ENCODE data around the gene ZNF784. TPM values are rescaled to one million over a fixed set of nuclear protein-coding genes. Genes with fewer than 3 reads are reported as not detected.

ZNF784 gene
- total RNA-seq, 1 experiment from 2014 or later, result 3.1 TPM

DNA sequence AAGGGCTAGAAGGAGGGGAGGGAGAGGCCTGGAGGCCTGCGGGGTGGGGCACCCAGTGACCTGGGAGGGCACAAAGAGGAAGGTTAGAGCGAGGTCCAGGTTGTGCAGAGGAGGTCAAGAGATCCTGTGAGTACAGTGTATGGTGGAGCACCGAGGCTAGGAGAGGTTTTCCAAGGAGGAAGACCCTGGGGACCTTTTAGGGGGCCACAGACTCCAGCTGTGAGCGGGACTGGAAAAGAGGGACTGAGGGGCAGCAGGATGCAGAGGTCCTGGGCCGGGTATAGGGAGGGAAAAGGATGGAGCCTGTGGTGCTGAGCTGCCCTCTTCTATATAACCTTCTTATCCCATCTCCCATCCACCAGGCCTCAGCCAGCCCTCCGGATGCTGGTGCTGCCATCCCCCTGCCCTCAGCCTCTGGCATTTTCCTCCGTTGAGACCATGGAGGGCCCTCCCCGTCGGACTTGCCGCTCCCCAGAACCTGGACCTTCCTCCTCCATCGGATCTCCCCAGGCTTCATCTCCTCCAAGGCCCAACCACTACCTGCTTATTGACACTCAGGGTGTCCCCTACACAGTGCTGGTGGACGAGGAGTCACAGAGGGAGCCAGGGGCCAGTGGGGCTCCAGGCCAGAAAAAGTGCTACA lies 19.9 kb upstream of the ZNF784 start:
- H3K4me1 Mint-ChIP-seq (ENCODE audit: insufficient read depth, unreplicated experiment), result peaks cover 18% of the 10 kb centered on the region
- TF ChIP-seq, protein P1, sequence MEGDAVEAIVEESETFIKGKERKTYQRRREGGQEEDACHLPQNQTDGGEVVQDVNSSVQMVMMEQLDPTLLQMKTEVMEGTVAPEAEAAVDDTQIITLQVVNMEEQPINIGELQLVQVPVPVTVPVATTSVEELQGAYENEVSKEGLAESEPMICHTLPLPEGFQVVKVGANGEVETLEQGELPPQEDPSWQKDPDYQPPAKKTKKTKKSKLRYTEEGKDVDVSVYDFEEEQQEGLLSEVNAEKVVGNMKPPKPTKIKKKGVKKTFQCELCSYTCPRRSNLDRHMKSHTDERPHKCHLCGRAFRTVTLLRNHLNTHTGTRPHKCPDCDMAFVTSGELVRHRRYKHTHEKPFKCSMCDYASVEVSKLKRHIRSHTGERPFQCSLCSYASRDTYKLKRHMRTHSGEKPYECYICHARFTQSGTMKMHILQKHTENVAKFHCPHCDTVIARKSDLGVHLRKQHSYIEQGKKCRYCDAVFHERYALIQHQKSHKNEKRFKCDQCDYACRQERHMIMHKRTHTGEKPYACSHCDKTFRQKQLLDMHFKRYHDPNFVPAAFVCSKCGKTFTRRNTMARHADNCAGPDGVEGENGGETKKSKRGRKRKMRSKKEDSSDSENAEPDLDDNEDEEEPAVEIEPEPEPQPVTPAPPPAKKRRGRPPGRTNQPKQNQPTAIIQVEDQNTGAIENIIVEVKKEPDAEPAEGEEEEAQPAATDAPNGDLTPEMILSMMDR (IDR thresholded peaks at IDR 0.05; ENCODE audit: unreplicated experiment), result no peak
- peaks cover 50% of the 10 kb centered on the region for H3K36me3 Mint-ChIP-seq (ENCODE audit: insufficient read depth, unreplicated experiment)
- BruUV-seq (replicated peaks), result no TSS peak
- intact Hi-C loops (cut with micrococcal nuclease), result no loop called here
- peak overlapping the region; percentile 94 for H3K27ac Mint-ChIP-seq (ENCODE audit: low read depth, unreplicated experiment)
- peak overlapping the region; percentile 82 for H3K4me3 Mint-ChIP-seq (ENCODE audit: unreplicated experiment)
- CTCF ChIA-PET, result interaction anchor here (0.7 to 3.6 kb wide), 5 partner anchors 9 to 14 kb away, joined by 3 to 25 read pairs (median 4); no protein-coding TSS in a partner anchor
- H3K9me3 Mint-ChIP-seq (ENCODE audit: unreplicated experiment), result no peaks in the 10 kb centered on the region
- POLR2A ChIA-PET, result interaction anchor here (1.0 to 3.0 kb wide), 3 partner anchors 10 to 45 kb away, joined by 4 to 15 read pairs (median 6); partner anchors contain the start of gene FIZ1
- H3K27me3 Mint-ChIP-seq (ENCODE audit: insufficient read depth, unreplicated experiment), result no peaks in the 10 kb centered on the region
- DNase-seq (ENCODE audit: unreplicated experiment), result no peak

DNA sequence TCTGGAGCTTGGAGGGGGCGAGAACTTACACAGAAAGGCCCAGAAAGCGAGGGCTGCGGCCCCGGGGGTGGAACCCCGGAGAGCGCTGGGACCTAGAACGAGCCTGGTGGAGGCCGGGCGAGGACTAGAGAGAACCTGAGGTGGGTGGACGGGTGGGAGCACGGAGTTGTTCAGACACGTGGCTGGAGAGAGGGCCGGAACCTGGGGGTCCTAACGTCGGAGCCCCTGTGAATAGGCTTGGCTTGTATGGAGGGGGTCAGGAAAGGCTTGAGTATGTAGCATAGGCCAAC lies 19.5 kb upstream of the ZNF784 start:
- Mint-ChIP-seq H3K4me3 (ENCODE audit: unreplicated experiment) (peak overlapping the region; percentile 82), H3K27ac (ENCODE audit: low read depth, unreplicated experiment) (peak overlapping the region; percentile 94), H3K9me3 (ENCODE audit: unreplicated experiment) (no peaks in the 10 kb centered on the region), H3K27me3 (ENCODE audit: insufficient read depth, unreplicated experiment) (no peaks in the 10 kb centered on the region), H3K4me1 (ENCODE audit: insufficient read depth, unreplicated experiment) (peaks cover 18% of the 10 kb centered on the region), H3K36me3 (ENCODE audit: insufficient read depth, unreplicated experiment) (peaks cover 54% of the 10 kb centered on the region)
- ChIA-PET POLR2A (interaction anchor here (1.0 to 3.0 kb wide), 5 partner anchors 10 to 1195 kb away, joined by 3 to 25 read pairs (median 6); partner anchors contain the start of genes FIZ1 and LENG8), CTCF (interaction anchor here (0.7 to 2.7 kb wide), 3 partner anchors 11 to 13 kb away, joined by 3 to 11 read pairs (median 3); no protein-coding TSS in a partner anchor)
- no peak for DNase-seq (ENCODE audit: unreplicated experiment)
- intact Hi-C loops (cut with micrococcal nuclease), result loop anchor here (1.0 kb wide), 1 partner anchor 9 kb away; no protein-coding TSS in a partner anchor
- BruUV-seq (replicated peaks), result no TSS peak
- TF ChIP-seq, protein P1 (IDR thresholded peaks at IDR 0.05; ENCODE audit: unreplicated experiment), result no peak

DNA sequence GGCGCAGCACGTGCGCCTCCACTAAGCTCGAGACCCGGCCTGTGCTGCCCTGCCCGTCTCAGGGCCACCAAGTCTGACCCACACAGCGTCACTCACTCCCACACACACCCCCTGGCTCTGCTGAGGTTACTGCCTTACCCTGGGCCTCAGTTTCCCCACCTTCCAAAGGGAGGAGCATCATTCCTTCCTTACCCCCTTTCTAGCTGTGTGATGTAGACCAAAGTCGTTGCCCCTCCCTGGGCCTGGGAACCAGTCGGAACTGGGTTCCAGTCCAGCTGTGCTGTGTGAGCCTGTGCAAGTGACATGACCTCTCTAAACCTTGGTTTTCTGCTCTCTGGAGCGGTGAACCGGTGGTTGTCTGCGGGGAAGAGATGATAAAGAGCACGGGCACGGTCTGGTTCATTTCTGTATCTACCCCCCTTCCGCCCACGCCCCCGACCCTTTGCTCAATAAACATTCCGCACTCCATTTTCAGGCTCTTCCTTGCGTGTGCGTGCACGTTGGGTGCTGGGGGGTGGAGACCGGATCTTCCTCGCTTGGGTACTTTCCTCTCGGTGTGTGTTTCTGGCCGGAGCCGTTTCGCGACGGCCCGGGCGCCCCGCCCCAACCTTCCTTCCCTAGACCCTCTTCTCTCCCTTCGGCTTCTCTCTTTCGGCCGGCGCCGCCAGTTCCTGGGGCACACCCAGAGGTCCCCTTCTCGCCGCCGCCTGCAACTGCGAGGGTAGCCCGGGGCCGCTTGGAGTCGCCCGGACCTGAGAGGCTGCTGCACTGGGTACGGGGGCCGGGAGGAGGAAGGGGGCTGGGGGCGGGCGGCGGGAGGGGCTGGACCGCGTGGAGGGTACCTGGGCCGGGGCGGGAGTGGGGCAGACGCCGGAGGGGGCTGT lies 18.9 kb upstream of the ZNF784 start, which contains the start of gene ZNF581:
TSS of gene ZNF581 (plus strand) at position 647 of the 884 bp plus-strand sequence. CDS start 923 bp downstream, outside the sequence.
- intact Hi-C loops (cut with micrococcal nuclease), result loop anchor here (1.0 kb wide), 1 partner anchor 10 kb away; no protein-coding TSS in a partner anchor
- TF ChIP-seq, protein P1 (IDR thresholded peaks at IDR 0.05; ENCODE audit: unreplicated experiment), result no peak
- peaks cover 18% of the 10 kb centered on the region for H3K4me1 Mint-ChIP-seq (ENCODE audit: insufficient read depth, unreplicated experiment)

More for the DNA sequence above, 18.9 kb upstream of the ZNF784 start, which contains the start of gene ZNF581:
- ChIA-PET POLR2A (interaction anchor here (0.6 to 3.0 kb wide), 13 partner anchors 9 to 1194 kb away, joined by 3 to 25 read pairs (median 5); partner anchors contain the start of genes FIZ1, LENG8, TMEM238 and U2AF2), CTCF (interaction anchor here (0.7 to 2.7 kb wide), 4 partner anchors 11 to 16 kb away, joined by 3 to 11 read pairs (median 4); no protein-coding TSS in a partner anchor)
- Mint-ChIP-seq H3K27me3 (ENCODE audit: insufficient read depth, unreplicated experiment) (no peaks in the 10 kb centered on the region), H3K27ac (ENCODE audit: low read depth, unreplicated experiment) (peak within 1 kb of the TSS; percentile 94), H3K9me3 (ENCODE audit: unreplicated experiment) (no peaks in the 10 kb centered on the region), H3K4me3 (ENCODE audit: unreplicated experiment) (peak within 1 kb of the TSS; percentile 82), H3K36me3 (ENCODE audit: insufficient read depth, unreplicated experiment) (peaks cover 60% of the 10 kb centered on the region)
- DNase-seq (ENCODE audit: unreplicated experiment), result peak; percentile 79
- no TSS peak for BruUV-seq (replicated peaks)
